Activated CD4-positive, alpha-beta T cell treated with anti-CD3 and anti-CD28 coated beads, Interleukin-2, amount 50 U/mL, for 48 hours (primary cell): Measurements from ENCODE around the gene DGKA.
A peak's percentile ranks its signal among the peaks of the same experiment; 100 is the strongest.

Source experiments
- DNase-seq, 2 experiments: peaks; one replicate each; pipeline ENCODE4 v3.0.0-alpha.2; 2020

DGKA gene

GRCh38 chr12:55931780-55932550 lies 1.0 kb downstream of the DGKA start:
- peak; percentile 33 to 49 for DNase-seq

- peak; percentile 30 to 53 for DNase-seq
Observed at GRCh38 chr12:55932551-55932910, 1.6 kb downstream of the DGKA start.

GRCh38 chr12:55933169-55933798 lies 2.3 kb downstream of the DGKA start:
- DNase-seq: no peak

- no peak for DNase-seq
Observed at GRCh38 chr12:55933799-55934742, 3.1 kb downstream of the DGKA start.

GRCh38 chr12:55934773-55935172 lies 3.8 kb downstream of the DGKA start:
- DNase-seq: no peak

- peak; percentile 50 to 61 for DNase-seq
Observed at GRCh38 chr12:55935738-55936151, 4.8 kb downstream of the DGKA start.

GRCh38 chr12:55937981-55938380 lies 7.0 kb downstream of the DGKA start:
- DNase-seq: no peak

GRCh38 chr12:55938826-55939501 lies 8.0 kb downstream of the DGKA start:
- DNase-seq: peak; percentile 27 to 50

GRCh38 chr12:55940065-55940732 lies 9.2 kb downstream of the DGKA start:
- DNase-seq: peak; percentile 85 to 90

GRCh38 chr12:55942055-55942454 lies 11.1 kb downstream of the DGKA start:
- no peak for DNase-seq

GRCh38 chr12:55942577-55943136 lies 11.7 kb downstream of the DGKA start:
- DNase-seq: no peak

GRCh38 chr12:55946553-55946952 lies 15.6 kb downstream of the DGKA start:
- no peak for DNase-seq

GRCh38 chr12:55955344-55955743 lies 24.4 kb downstream of the DGKA start:
- DNase-seq: no peak

GRCh38 chr12:55955800-55956508 lies 25.0 kb downstream of the DGKA start:
- peak; percentile 54 to 63 for DNase-seq

- DNase-seq: no peak
Observed at GRCh38 chr12:55957106-55957859, 26.3 kb downstream of the DGKA start.

GRCh38 chr12:55963760-55964159 lies 32.8 kb downstream of the DGKA start:
- no peak for DNase-seq

- no peak for DNase-seq
Observed at GRCh38 chr12:55965240-55965639, 34.3 kb downstream of the DGKA start.

GRCh38 chr12:55965941-55966407 lies 35.0 kb downstream of the DGKA start, which contains the start of gene PMEL:
Gene PMEL (minus strand): TSS chr12:55966042. CDS start chr12:55966011, 31 bp downstream.
- no peak for DNase-seq

- peak; percentile 97 to 98 for DNase-seq
Observed at GRCh38 chr12:55966408-55967281, 35.7 kb downstream of the DGKA start, which contains the start of gene CDK2. Gene CDK2 (plus strand): TSS chr12:55966830. CDS start chr12:55967009, 179 bp downstream.
